GM18499 (cell line): ENCODE results near the gene HAUS3.

Source experiments
- ATAC-seq: cut with Tn5 transposase; IDR thresholded peaks from one replicate; pipeline ENCODE4 v1.9.1; 2021; ENCODE audit warnings: moderate number of reproducible peaks; ENCODE audit not compliant: insufficient read depth, unreplicated experiment

The HAUS3 gene

GRCh38 chr4:2264481-2265041, 22.6 kb upstream of the HAUS3 start:
- ATAC-seq, result no peak

- ATAC-seq, result no peak
Observed at GRCh38 chr4:2263926-2264321, 22.0 kb upstream of the HAUS3 start.

GRCh38 chr4:2262944-2263250, 21.0 kb upstream of the HAUS3 start:
- ATAC-seq, result no peak

GRCh38 chr4:2262145-2262943, 20.4 kb upstream of the HAUS3 start:
- ATAC-seq, result peak; percentile 81

- ATAC-seq, result no peak
Observed at GRCh38 chr4:2261853-2262144, 19.9 kb upstream of the HAUS3 start, which contains the start of gene MXD4. TSS of gene MXD4 (minus strand) at chr4:2262109. CDS start at chr4:2261980, 129 bp downstream.

DNA sequence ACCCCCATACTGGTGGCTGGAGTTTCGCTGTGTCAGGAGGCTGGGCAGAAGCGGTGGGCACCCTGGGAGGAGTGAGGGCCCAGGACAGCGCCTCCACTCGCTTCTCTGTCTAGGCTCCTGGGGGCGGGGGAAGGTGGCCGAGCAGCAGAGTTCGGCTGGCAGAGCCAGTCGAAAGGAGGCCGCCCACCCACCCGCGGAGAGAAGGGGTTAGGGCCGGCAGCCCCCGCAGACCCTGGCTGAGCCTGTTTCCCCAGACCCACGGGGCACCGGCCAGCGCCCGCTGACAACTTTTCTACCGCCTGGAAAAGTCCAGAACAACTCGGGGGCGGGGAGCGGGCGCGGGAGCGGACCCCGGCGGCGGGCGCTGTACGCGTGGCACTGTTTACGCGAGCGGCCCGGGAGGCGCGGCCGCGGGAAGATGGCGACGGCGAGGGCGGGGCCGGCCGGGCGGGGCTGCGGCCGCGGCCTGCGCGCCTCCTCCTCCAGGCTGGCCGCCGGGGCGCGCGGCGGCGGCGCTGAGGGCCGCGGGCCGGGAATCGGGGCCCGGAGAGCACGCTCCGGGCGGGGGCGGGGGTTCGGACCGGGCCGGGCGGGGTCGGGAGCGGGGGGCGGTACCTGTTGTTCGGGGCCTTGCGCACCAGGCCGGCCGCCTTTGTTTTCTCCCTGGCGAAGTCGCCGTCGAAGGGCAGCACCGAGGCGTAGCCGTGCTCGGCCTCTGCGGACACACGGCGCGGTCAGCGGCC, 19.4 kb upstream of the HAUS3 start:
- no peak for ATAC-seq

DNA sequence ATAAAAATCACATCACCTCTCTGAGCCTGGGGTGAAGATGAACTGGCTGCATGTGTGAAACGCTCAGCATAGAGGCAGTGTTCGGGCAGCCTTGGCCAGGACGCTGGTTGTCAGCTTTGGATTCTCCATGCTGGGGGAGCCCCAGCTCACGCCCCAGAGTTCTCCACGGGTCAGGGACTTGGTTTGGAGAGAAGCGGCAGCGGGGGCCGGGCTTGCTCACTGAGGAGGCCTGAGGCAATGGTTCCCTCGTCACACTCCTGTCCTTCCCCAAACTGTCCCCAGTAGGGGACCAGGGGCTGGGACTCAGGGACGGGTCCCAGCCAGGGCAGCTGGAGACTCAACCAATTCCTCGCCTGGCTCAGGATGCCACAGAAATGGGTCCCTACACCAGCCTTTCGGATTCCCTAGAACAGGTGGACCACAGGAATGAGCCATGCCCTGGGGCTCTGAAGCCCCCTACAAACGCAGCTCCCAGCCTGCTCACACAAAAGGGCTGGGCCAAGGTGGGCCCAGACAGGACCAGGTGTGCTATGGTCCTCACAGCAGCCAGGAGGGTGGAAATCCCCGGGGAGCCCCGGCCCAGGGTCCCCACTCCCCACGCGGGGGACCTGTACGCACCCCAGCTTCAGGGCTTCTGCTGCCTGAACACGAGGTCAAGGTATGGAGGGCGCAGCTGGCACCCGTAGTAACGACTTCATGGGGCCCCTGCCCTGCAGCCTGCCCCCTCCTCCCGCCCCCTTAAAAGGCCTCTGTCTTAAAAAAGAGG, 18.6 kb upstream of the HAUS3 start:
- no peak for ATAC-seq

DNA sequence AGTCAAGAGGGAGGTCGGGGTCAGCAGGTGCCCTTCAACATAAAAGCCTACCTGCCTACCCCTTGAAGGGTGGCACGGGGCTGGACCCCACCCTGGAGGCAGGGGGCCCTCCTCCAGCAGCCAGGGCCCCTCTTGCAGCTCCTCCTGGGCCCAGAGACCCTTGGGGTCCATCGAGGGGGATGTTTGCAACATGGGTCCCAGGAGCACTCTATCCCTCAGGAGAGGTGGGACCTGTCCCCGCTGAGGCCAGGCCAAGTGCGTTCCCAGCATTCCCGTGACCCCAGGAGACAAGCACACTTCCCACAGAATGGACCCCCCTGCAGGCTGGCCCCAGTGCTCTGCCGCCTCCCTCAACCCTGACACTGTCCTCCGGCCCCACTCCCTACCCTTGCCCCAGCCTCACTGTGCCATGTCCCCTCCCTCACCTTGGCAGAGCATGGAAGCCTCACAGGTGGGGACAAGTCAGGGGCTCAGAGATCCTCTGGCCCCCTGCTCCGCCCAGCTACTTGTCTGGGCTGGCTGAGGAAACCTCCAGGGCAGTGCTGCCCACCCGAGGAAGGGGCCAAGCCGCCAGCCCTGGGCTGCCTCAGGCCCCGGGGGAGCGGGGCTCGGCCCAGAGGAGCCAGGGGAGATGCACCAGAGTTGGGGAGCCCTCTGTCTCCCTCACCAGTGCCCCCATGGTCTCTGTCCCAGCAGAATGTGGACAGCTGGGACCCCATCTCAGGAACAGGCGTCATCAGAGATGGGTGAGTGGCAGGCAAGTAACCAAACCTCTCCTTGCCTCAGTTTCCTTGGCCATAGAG, 17.8 kb upstream of the HAUS3 start:
- ATAC-seq, result no peak

DNA sequence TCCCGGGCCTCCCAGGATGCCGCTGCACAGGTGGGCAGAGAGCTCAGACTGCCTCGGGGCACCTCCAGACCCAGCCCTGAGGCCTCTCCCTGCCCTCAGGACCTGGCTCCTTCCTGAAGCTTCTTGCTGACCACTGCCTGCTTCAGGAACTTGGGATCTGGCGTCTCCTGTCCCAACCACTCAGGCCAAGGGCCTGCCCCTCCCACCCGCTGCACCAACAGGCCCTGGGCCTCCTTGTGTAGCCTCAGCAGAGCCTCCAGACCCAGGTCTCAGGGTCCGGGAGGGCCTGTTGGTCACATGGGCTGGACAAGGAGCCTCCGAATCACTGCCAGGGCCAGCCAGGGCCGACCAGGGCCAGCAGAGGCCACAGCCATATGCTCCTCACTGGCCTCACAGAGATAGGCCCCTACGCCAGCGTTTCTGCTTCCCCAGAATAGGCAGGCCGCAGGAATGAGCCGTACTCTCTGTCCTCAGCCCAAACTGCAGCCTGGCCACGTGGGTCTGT, 17.2 kb upstream of the HAUS3 start:
- ATAC-seq, result no peak

DNA sequence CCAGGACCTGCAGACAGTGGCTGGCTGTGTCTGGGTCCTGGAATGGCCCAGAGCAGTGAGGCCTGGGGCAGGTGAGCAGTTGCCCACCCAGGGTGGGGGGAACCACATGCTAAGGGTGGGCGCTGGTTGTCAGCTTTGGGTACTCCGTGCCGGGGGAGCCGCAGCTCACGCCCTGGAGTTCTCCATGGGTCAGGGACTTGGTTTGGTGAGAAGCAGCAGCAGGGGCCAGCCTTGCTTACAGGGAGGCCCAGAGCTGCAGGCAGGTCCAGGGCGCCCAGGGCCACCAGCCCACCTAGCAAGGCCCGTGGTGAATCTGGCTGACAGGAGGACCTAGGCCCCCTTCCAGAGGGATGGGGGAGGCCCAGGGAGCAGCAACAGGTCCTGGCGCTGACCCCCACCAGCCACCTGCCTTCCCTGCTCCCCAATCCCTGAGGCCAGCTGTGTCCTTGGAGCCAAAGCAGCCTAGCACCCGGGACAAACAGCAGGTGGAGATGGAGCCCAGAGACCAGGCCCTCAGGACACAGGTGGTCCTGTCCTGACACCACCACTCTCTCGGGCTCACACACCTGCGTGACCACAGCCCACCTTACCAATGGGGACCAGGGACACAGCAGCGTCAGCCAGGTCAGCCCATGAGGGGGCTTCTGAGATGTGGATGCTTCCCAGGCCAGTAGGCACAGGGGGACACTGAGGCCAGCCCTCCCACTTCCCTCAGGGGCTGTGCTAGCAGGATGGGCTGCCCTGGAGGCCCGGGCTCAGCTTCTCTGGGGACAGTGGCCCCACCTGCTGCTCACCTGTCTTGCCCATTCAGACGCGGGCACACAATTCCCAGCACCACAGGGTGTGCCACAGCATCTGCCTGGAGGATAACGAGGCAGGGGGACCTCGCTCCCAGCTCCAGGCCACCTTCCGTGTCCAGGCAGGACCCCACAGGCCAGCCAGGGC, 16.4 kb upstream of the HAUS3 start:
- no peak for ATAC-seq

DNA sequence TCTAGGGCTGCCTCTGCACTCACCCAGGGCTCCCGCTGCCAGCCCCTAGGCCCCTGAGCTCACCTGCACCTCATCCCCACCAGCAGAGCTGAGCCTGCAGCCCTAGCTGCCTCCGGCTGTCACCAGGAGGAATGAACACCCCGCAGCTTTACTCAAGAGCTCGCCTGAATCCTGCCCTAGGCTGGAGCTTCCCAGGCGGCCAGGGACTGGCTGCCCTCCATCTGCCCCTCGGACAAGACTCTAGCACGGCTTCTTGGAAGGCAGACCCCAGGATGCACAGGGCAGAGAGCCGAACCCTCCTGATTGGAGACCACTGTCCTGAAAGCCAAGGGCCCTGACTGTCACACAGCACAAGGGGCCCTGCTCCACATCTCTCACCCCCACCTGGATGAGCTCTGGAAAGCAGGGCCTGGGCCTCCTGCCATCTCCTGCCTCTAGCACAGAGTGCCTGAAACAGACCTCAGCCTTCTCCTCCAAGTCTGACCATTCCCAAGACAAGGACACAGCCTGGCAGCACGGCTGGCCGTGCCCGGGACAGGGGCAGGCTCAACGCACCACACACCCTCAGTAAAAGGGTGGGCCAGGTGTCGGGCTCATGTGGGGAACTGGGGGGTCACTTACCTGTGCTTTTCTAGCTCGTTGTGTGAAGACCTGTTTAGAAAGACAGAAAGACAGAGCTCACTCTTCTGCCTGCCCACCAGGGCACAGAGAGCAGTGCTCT, 15.6 kb upstream of the HAUS3 start:
- no peak for ATAC-seq

- no peak for ATAC-seq
Observed at GRCh38 chr4:2256781-2257191, 14.9 kb upstream of the HAUS3 start.

GRCh38 chr4:2256156-2256731, 14.3 kb upstream of the HAUS3 start:
- ATAC-seq, result no peak

GRCh38 chr4:2255501-2256155, 13.7 kb upstream of the HAUS3 start:
- ATAC-seq, result no peak

DNA sequence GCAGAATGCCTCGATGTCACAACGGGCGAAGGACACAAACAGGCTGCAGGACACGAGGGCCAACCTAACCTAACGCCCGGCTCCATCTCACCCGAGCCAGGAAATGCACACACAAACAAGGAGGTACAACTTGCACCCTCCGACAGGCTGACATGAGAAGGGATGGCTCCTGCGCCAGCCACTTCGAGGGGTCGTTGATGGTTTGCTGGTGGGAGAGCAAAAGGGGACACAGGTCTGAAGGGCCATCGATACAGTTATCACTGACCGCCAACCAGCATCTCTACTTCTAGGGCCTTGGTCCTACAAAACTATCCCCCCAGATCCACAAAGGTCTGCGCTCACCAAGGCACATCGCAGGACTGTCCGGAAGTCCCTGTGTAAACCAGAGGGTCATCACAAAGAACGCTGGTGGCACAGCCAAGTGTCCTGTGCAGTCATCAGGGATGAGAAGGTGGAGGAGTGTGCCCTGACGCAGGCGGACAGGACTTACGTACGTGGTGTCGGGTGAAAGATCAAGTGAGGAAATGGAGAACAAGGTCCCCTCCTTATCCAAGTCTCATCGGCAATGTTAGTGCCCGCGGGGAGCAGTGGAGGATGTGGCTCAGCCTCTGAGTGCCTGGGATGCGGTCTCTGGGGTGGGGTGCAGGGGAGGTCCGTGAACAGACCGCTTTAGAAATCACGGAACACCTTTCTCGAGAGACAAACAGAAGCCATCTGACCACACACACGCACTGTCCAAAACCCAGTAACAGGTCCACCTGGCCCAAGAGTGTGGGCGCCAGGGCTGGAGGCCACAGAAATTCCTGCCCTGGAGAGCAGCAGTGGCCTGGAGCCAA, 13.0 kb upstream of the HAUS3 start:
- no peak for ATAC-seq
